GM11168 (cell line): ENCODE data around the gene CHSY3.

Experiments used
- in situ Hi-C: fragments of 300-500 bp; cut with MboI; formaldehyde crosslinking; loops from one replicate; pipeline ENCODE4 v1.12.0; 2022; ENCODE audit warnings: low sequenced_read_pairs; ENCODE audit not compliant: unreplicated experiment

CHSY3 gene

DNA sequence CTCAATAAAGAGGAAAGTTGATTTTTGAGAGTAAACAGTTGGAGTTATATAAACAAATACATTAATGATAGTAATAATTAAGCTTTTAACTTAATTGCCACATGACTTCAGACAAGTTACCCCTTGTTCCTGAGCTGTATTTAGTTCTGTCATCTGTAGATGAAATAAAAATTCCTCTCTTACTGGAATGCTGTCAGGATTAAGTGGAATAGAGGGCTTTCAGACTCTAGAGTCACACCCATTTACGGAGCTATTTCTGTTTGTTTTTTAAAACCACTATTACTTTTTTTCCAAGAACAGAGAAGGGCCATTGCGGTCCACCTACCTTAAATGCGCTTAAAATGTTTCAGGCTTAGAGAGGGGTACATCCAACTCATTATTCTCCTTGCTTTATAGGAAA lies 170.6 kb downstream of the CHSY3 start:
- in situ Hi-C loops = no loop called here

DNA sequence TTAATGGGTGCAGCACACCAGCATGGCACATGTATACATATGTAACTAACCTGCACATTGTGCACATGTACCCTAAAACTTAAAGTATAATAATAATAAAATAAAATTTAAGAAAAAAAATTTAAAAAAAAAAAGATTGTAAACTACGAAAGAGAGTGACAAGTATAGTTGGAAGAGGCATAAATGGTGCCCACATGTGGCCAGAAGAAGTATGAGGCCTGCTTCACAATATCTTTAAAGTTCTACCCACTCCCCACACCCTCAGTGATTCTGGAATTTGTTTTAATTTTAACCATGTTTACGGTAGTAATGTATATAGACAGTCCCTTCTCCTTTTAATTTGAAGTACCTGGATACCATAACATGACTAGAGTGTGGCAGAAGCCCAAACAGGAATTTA lies 172.7 kb downstream of the CHSY3 start:
- in situ Hi-C loops = no loop called here

DNA sequence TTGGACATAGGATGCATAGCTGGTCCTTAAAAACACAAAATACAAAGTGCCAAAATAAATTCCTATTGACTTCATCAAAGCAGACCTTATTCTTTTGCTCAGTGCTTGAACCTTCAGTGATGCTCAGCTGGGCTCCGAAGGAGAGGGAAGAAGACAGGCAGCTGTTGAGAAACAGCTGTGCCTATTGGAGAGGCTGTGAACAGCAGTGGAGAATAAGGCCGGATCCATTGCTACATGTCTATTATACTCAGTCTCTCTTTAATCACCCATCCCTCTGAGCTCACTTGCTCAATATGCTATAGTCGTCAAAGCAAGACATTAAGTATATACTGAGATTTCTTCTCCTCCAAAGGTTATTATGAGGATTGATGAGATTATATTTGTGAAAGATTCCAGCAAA lies 174.4 kb downstream of the CHSY3 start:
- in situ Hi-C loops = no loop called here

DNA sequence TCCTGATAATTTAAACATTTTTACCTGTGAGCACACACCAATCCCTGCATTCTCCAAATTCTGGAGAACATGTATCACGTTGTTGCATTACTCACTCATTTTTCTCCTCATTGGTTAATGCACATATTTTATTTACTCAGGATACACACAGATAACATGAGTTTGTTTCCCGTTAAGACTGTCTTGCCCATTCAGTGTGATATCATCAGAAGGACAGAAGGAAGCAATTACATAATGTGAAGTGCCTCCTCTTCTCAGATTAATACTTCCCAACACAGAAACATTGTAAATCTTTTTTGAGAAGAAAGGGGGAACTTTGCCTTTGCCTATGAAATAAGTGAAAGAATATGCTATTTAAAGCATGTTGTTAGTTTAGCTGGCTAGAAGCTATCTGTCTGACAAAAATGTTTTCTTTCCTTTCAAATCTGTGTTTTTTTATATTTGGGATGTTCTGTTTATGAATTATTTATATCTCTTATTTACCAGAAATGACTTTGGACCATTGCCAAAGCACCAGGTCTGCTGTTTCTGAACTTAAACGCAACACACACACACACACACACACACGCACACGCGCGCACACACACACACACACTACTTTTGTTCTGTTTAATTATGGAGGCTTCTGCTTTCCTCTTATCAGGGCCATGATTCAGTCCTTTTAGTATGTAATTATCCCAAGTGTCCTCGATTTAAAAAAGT lies 186.5 kb downstream of the CHSY3 start:
- in situ Hi-C loops = no loop called here

DNA sequence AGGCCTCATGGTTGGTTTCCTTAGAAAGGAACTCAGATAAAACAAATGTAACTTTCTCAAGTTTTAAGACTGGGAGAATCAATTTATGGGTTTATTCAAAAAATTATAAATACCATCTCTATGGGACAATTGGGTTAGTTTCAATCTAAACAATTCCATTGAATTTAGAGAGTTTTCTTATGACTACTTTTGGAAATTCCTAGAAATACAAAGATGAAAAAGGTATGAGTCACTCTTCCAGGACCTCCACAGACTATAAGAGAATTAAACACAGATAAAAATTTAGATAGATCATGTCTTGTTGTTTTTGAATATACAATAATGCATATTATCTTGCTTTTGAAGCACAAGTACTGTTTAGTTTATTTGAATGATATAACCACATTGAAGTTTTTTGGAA lies 188.7 kb downstream of the CHSY3 start:
- in situ Hi-C loops = no loop called here

DNA sequence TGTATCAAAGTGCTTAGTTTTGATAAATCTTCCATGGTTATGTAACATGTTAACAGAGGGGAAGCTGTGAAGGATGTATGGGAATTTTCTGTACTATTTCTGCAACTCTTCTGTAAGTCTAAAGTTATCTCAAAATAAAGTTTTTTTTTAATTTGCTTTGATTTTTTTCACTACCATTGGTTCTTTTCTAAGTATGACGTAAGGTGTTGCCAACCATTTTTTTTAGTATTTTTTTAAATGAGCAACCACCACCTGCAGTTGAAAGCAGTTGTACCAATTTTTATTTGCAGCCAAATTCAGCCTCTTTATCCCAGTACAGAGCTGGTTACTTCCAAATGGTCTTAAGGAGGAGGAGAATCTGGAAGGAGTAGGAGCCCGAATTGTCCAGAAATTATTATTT lies 192.2 kb downstream of the CHSY3 start:
- in situ Hi-C loops = no loop called here

DNA sequence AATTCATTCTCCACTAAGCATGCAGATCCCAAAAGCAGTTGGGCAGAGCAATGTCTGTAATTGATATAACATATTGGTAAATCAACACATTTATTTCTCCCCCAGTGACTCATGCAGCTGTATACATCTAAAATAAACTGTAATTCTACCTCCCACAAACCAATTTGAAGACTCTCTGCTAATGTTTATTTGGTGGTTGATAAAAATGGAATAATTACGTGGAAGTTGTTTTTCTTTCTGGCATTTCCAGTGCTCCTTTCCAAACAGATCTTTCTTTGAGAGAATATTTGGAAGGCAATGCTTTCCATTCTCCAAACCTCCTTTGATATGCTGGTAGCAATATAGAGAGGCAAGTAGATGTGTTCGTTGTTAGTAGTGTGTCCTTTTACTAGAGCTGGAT lies 194.7 kb downstream of the CHSY3 start:
- in situ Hi-C loops = no loop called here

DNA sequence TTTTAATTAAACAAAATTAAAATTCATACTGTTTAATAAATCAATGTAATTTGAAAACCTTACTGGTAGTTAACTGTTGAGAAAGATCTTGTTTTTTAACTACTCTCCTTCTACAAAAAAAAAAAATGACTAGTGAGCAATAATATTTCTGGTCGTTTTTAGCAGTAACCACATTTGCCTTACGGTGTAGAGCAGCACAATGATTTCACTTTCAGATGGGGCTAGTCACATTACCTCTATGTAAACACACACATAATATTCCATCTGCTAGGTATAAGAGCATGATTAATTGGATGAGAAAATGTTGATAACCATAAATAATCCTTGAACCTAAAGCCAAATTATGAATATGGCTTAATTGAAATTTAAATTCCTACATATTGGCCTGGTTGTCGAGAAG lies 198.1 kb downstream of the CHSY3 start:
- in situ Hi-C loops = no loop called here

DNA sequence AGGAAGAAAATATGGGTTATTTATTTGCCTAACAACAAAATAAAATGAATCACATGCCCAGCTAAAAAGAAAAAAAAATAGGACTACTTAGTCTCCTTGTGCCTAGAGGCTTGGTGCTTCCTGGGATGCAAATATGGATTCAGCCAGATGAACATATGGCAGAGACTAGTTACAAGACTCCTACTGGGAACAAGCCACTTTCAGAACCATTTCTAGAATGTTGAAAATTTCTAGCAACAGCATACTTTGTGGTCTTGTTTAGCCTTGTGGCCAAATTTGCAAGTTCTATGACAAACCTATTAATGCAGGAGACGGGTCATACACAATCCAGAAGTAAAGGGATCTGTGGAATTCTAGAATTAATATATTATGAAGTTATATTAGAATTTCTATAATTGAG lies 198.7 kb downstream of the CHSY3 start:
- in situ Hi-C loops = no loop called here

DNA sequence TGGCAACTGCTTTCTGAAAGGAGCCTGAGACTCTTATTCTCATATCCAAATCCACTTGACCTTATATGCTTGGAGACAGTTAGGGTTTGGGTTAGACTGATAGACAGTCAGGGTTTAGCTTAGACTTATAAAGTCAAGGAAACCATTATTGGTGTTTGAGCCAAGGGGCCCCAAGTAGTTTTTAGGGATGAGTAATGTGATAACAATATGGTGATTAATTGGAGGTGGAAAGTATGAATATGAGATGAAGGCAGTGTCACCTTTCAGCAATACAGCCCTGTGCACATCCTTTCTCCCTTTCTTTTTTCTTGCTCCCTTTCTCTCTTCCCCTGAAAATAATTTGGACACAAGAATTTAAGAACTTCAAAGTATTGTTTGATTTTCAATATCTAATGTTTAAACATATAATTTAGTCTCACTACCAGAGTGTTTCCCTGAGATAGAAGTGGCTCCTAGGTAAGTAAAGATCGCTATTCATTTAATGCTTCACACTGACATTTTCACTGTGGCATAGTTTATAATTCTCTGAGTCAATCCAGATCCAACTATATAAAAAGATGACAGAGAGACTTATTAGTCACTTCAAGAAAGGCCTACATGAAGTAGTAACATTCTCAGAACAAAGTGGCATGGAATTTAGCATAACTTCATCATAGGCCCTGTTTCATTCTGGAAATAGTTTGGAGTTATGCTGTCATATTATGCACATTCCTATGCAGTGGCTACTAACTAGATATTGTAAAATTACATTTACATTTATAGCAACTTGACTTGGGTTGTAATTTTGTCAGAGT lies 200.8 kb downstream of the CHSY3 start:
- in situ Hi-C loops = no loop called here

DNA sequence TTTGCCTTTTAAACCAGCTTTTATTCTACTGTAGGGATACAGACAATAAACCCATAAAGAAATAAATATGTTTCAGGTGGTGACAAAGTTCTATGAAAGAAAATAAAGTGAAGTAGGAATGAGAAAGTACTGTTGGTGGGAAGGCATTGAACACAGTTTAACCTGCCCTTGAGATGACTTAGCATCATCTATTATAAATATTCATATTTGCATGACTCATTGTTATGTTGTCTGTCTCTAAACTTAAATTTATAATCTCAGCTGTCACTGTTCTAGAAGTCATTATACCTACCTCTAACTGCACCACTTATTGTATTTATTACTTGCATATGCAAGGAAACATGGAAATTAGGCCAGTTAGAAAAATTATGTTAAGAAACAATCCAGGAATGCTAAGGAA lies 202.2 kb downstream of the CHSY3 start:
- in situ Hi-C loops = no loop called here

DNA sequence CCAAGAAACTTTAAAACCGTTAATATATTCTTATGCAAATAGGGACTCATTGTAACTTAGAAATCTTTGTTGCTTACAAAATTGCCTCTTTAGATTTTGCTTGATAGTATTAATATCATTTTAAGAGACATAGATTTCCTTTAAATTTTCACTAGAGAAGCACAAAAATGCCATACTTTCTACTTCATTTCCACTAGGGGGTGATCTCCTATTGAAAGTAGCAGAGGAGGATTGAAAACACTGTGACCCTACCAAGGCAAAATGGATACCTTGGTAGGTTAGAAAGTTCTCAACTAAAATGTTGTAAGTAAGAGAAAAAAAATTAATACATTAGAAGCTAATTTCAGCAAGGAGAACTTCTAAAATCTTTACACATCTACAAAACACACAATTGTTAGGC lies 204.9 kb downstream of the CHSY3 start:
- in situ Hi-C loops = no loop called here

DNA sequence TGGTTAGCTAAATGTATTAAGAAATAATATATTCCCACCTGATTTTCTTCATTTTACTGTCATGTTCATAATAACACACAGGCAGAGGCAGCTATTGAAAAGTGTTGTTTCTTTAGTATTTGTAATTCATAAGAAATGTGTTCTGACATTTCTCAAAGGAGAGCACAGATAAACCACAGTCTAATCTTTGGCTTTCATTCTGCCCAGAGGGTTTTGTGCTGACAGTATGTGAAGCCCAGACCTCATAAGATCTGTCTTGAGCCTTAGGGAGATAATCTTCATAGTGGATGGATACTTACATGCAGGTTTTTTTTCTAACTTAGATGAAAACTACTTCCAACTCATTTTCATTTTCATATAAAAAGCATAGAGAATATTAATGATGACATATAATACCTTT lies 206.1 kb downstream of the CHSY3 start:
- in situ Hi-C loops = no loop called here

DNA sequence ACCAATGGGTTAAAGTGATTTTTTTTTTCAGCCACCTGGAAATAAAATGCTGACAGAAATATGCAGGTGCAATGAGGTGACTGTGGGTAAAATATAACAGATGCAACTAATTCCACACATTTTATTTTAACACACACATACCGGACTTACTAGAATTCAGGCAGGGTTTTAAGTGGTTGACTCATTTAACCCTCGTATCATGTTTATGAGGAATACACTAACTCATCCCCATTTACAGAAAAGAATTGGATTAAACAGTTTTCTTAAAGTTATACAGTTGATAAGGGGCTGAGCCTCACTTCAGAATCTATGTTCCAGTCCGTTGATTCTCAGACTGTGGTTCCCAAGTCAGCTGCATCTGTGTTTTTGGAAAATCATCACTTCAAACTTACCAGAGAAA lies 207.5 kb downstream of the CHSY3 start:
- in situ Hi-C loops = no loop called here

DNA sequence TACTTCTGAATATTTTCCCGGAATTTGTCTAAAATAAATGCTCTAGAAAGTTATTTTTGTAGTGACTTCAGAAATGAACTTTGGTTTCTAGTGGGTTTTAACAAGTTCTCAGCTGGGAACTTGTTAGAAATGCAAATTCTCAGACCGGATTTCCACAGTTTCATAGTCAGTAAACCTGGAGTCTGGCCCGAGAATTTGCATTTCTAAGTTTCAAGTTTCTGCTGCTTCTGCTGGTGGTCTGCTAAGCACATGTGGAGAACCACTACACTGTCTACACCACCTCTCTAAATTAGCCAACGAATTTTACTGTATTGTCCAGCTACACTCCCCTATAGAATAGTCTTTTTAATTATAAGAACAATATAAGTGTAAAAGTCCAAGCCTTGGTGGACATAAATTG lies 208.0 kb downstream of the CHSY3 start:
- in situ Hi-C loops = no loop called here

DNA sequence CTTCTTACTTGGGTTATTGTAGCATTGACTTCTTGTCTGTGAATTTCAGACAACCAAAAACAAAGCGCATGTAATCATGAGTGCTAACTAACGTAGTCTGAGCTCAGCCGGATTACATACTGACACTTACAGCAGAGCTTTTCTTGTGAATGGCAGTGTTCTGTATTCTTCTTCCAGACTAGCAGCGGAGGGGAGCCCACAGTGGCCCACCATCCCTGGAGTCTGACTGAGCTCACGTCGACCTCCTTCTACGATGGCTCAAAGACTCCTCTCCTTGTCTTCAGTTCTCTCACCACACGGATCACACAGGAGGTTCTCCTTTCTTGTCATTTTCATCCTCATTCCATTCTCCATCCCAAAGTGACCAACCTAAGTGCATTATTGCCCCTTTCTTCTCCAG lies 211.4 kb downstream of the CHSY3 start:
- in situ Hi-C loops = no loop called here

DNA sequence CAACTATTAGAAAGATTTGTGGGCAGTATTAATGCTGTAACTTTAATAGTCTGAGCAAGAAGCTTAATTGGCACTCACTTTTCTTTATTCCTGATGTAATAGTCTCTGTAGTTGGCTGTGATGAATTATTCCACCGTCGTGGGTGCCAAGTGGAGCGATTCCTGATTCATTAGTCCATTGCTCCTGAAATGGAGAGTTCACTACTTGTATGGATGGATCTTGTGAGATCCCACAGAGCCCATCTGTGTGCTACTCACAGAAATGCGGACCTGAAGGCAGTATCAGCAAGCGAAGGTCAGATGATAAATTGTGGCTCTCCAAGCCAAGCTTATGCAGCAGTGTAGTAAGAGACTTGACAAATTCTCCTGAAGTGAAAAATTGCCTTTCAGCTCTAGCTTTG lies 212.2 kb downstream of the CHSY3 start:
- in situ Hi-C loops = no loop called here

DNA sequence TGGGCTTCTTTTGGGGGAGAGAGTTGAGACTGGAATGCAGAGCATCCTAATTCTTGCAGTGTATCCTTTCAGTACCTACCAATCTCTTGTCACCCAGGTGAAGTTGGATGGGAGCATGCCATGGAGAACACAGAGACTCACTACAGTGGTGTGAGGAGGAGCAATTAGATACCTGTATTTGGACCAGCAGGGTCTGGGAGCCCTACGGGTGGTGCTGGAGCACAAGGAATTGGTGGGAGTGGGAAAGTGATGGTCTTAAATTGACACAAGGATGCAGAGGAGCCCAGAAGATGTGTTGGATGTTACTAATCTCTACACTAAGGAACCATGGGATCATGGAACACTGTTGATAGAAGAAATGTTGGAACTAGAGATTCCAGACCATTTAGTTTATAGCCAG lies 212.7 kb downstream of the CHSY3 start:
- in situ Hi-C loops = no loop called here

DNA sequence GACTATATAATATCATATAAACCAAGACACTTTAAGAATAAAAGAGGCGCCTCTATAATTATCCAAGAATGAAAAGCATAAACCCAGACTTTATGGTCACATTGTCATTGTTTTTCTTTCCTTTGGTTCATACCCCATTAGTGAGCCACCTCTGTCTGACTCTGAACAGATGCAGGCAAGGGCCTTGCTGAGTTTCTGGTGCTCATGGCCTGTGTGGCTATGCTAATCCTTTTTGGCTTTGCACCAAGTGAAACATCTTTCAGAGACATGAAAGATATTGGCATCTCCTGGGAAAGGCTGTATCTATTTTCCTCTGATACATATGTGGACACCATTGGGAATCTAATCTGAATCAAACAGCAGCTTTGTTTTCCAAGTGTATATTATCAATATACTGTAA lies 222.5 kb downstream of the CHSY3 start:
- in situ Hi-C loops = no loop called here

DNA sequence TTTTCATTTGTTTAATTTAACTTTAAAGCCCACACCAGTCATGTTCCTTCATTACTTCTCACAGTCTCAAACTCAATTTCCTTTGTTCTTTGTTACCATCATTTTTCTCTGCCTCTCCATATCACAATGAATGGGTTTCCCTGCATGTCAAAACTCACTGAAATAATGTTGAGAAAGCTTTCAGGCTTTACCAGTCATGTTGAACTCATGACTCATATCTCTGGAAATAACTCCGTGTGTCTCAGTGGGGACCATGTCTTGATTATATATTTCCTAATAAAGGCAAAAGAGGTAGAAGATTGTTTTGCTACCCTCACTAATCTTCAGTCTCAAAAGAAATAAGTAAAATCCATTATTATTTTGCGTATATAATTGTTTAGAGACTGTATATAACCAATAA lies 231.2 kb downstream of the CHSY3 start:
- in situ Hi-C loops = no loop called here

DNA sequence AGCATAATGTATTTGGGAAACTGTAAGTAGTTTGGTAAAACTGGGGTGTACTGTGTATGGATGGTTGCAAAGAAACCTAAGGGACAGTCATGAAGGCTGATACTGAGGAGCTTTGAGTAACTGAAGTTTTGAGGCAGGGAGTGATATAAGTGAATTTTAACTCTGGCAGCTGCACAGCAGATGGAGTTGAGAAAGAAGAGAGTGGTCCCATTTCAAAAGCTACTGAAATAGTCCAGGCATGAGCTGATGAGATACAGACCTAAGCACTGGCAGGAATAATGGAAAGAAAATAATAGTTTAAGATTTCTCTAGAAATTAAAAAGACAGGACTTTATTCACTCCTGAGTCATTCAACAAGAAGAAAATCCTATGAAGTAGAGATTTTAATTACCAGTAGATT lies 232.0 kb downstream of the CHSY3 start:
- in situ Hi-C loops = no loop called here

DNA sequence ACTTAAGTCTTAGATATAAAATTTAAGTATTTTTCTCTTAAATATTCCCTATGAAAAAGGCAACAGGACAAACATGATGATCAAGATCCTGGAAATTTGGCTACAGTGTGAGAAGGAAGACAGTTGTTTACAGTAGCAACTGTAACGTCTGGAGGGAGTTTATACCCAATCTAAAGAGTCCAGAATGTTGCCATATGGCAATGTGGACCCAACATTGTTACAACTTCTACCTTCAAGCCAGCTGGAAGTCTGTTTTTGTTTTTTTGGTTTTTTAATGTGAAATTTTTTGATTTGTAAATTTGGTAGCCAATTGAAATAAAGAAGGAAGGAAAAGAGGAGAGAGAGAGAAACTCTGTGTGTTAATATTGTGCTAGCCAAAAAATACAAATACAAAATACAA lies 233.4 kb downstream of the CHSY3 start:
- in situ Hi-C loops = no loop called here
